AG10803 (cell line): ENCODE measurements around the gene EHD2.
"Not testable (repeated sequence)": the region's sequence is repeated elsewhere in the genome, so short reads cannot be mapped to it uniquely, and the experiment has no call there.

ENCODE experiments used
- DNase-seq: peaks from one replicate; pipeline ENCODE4 v3.0.0; 2010; ENCODE audit warnings: low read depth
- H3K4me3 ChIP-seq: 2 replicates; pipeline ENCODE4 v1.5.1; 2011; ENCODE audit warnings: mild to moderate bottlenecking, low read length, control low read depth
- TF ChIP-seq, protein P1 (sequence below): conservative IDR thresholded peaks from 2 replicates; pipeline ENCODE4 v1.5.1; 2011; ENCODE audit warnings: mild to moderate bottlenecking, low read length, control low read depth, inconsistent platforms

EHD2 gene

DNA sequence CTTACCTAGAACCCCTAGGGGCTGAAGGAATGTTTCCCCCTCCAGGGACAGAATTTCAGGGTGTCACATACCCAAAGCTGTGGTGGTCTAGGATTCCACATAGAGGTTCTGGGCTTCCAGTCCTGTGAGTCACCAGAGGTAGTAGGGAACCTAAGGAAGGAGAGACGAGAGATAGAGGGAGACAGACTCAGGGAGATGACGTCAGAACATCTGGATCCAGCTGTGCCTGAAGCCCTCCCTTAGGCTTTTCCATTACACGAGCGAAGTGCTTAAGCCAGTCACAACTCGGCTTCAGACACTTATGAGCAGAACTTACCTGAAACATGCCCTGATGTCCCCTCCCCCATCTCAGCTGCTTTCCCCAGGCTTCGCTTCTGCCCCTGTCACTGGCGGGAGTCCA is 53.4 kb downstream of the EHD2 start:
- DNase-seq: no peak
- H3K4me3 ChIP-seq: no peak overlapping the region
- TF ChIP-seq, protein P1, sequence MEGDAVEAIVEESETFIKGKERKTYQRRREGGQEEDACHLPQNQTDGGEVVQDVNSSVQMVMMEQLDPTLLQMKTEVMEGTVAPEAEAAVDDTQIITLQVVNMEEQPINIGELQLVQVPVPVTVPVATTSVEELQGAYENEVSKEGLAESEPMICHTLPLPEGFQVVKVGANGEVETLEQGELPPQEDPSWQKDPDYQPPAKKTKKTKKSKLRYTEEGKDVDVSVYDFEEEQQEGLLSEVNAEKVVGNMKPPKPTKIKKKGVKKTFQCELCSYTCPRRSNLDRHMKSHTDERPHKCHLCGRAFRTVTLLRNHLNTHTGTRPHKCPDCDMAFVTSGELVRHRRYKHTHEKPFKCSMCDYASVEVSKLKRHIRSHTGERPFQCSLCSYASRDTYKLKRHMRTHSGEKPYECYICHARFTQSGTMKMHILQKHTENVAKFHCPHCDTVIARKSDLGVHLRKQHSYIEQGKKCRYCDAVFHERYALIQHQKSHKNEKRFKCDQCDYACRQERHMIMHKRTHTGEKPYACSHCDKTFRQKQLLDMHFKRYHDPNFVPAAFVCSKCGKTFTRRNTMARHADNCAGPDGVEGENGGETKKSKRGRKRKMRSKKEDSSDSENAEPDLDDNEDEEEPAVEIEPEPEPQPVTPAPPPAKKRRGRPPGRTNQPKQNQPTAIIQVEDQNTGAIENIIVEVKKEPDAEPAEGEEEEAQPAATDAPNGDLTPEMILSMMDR: no peak

- TF ChIP-seq, protein P1: no peak
- DNase-seq: no peak
- no peak overlapping the region for H3K4me3 ChIP-seq
These were observed 54.1 kb downstream of the EHD2 start for GRCh38 chr19:47767349-47767748.

DNA sequence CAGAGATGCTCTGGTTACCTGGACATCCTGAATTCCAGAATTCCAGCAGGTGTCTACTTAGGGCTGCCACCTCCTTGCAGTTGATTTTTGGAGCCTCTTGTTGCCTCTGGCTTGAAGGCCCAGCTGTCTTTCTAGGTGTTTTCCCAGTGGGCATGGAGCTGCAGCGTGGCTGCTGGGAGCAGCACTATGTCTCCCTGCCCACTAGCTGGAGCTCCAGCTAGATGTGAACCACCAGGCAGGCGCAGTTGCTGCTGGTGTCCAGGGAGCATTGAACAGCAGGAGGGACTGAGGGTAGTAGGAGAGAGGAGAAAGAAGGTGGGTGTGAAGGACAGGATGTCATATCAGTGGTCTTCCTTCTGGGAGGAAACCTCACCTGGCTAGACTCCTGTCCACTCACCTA is 55.4 kb downstream of the EHD2 start:
- TF ChIP-seq, protein P1: 0 out of 2 replicates have a peak, but pooled peaks have one; percentile 3
- no peak for DNase-seq
- no peak overlapping the region for H3K4me3 ChIP-seq

DNA sequence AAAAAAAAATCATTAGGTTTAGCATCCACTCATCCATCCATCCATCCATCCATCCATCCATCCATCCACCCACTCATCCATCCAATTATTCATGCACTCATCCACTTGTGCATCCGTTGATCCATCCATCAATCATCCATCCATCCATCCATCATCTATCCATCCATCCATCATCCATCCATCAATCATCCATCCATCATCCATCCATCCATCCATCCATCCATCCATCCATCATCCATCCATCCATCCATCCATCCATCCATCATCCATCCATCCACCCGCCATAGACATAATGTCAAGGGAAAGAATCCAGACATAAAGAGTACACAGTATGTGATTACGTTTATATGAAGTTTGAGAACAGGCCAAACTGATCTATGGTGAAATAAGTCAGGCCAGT is 56.3 kb downstream of the EHD2 start:
- no peak overlapping the region for H3K4me3 ChIP-seq
- no peak for DNase-seq
- TF ChIP-seq, protein P1: no peak

GRCh38 chr19:47771291-47771690 is 58.1 kb downstream of the EHD2 start:
- H3K4me3 ChIP-seq, DNase-seq: not testable (repeated sequence)

- TF ChIP-seq, protein P1: no peak
- DNase-seq: no peak
- no peak overlapping the region for H3K4me3 ChIP-seq
These were observed 63.3 kb downstream of the EHD2 start for GRCh38 chr19:47776568-47776967.

- not testable (repeated sequence) for DNase-seq
- peak overlapping the region; percentile 90 for H3K4me3 ChIP-seq
These were observed 64.2 kb downstream of the EHD2 start for GRCh38 chr19:47777245-47778048.

GRCh38 chr19:47778049-47778953 is 65.1 kb downstream of the EHD2 start, which contains the start of gene SELENOW:
Gene SELENOW, plus strand, starts transcription at chr19:47778703. Its CDS starts 83 bp downstream, at chr19:47778786.
- peak within 1 kb of the TSS; percentile 90 for H3K4me3 ChIP-seq
- TF ChIP-seq, protein P1: no peak
- DNase-seq: peak; percentile 60
